WTC11 (cell line): Measurements from ENCODE around the gene ZNF333. TPM values are rescaled to one million over a fixed set of nuclear protein-coding genes. Genes with fewer than 3 reads are reported as not detected.

Experiments
- ATAC-seq: fragments of 200-7000 bp; cut with Tn5 transposase; 2 replicates; pipeline ENCODE4 v1.10.0; 2021; ENCODE audit warnings: mild to moderate bottlenecking, moderate library complexity
- CTCF ChIA-PET: fragments of 300-600 bp; sonication (Branson Sonifier 250); formaldehyde crosslinking; loops from one replicate; lab custom pipeline; 2021; ENCODE audit warnings: antibody characterized with exemption; lab: Charles Lee
- POLR2A ChIA-PET: fragments of 350-600 bp; sonication (Branson Sonifier 250); formaldehyde crosslinking; loops from one replicate; lab custom pipeline; 2021; ENCODE audit warnings: antibody characterized with exemption; lab: Charles Lee
- DNase-seq: peaks from one replicate; pipeline ENCODE4 v3.0.0; 2021; ENCODE audit warnings: low spot score
- H3K27ac Mint-ChIP-seq: 2 replicates; pipeline ENCODE4 v1.8.0; 2021; ENCODE audit warnings: mixed read lengths
- H3K27me3 Mint-ChIP-seq: 2 replicates; pipeline ENCODE4 v1.8.0; 2021; ENCODE audit warnings: low read depth, mild to moderate bottlenecking, moderate library complexity, mixed read lengths
- H3K36me3 Mint-ChIP-seq: 2 replicates; pipeline ENCODE4 v1.8.0; 2021; ENCODE audit warnings: mixed read lengths
- H3K4me1 Mint-ChIP-seq: 2 replicates; pipeline ENCODE4 v1.8.0; 2022; ENCODE audit warnings: mixed read lengths
- H3K4me3 Mint-ChIP-seq: 2 replicates; pipeline ENCODE4 v1.8.0; 2021; ENCODE audit warnings: mild to moderate bottlenecking, moderate library complexity, mixed read lengths
- H3K9me3 Mint-ChIP-seq: 2 replicates; pipeline ENCODE4 v1.8.0; 2021; ENCODE audit warnings: mixed read lengths
- ESRRA ChIP-seq: sonication (generic); formaldehyde crosslinking; IDR thresholded peaks from 2 replicates; pipeline ENCODE4 v1.8.1; 2022; ENCODE audit warnings: mild to moderate bottlenecking, missing genetic modification reagents, borderline replicate concordance
- FOXJ3 ChIP-seq: sonication (generic); formaldehyde crosslinking; IDR thresholded peaks from 2 replicates; pipeline ENCODE4 v1.9.0; 2021; ENCODE audit warnings: missing genetic modification reagents, mild to moderate bottlenecking, borderline replicate concordance
- FOXP1 ChIP-seq: sonication (generic); formaldehyde crosslinking; IDR thresholded peaks from 2 replicates; pipeline ENCODE4 v1.8.0; 2022; ENCODE audit warnings: missing genetic modification reagents, mild to moderate bottlenecking, moderate library complexity, borderline replicate concordance
- GTF2I ChIP-seq: fragments of 250-450 bp; sonication (Bioruptor Pico); conservative IDR thresholded peaks from 2 replicates; pipeline ENCODE4 v1.4.0; 2021; ENCODE audit warnings: mild to moderate bottlenecking
- HMGXB4 ChIP-seq: sonication (generic); formaldehyde crosslinking; IDR thresholded peaks from 2 replicates; pipeline ENCODE4 v1.8.1; 2023; ENCODE audit warnings: mild to moderate bottlenecking, moderate library complexity, missing genetic modification reagents
- JUN ChIP-seq: sonication (generic); formaldehyde crosslinking; IDR thresholded peaks from 2 replicates; pipeline ENCODE4 v1.8.0; 2023; ENCODE audit warnings: mild to moderate bottlenecking, missing genetic modification reagents
- MAX ChIP-seq: sonication (generic); formaldehyde crosslinking; IDR thresholded peaks from 2 replicates; pipeline ENCODE4 v1.8.0; 2022; ENCODE audit warnings: mild to moderate bottlenecking, missing genetic modification reagents
- MLX ChIP-seq: sonication (generic); formaldehyde crosslinking; IDR thresholded peaks from 2 replicates; pipeline ENCODE4 v1.8.1; 2023; ENCODE audit warnings: mild to moderate bottlenecking, missing genetic modification reagents, moderate library complexity
- MXD4 ChIP-seq: fragments of 250-450 bp; sonication (Bioruptor Pico); IDR thresholded peaks from 2 replicates; pipeline ENCODE4 v1.8.0; 2021; ENCODE audit warnings: mild to moderate bottlenecking, moderate library complexity, borderline replicate concordance
- NFYB ChIP-seq: sonication (generic); formaldehyde crosslinking; conservative IDR thresholded peaks from 2 replicates; pipeline ENCODE4 v1.8.0; 2022; ENCODE audit warnings: low read depth, missing genetic modification reagents
- NR2C2 ChIP-seq: sonication (generic); formaldehyde crosslinking; IDR thresholded peaks from 2 replicates; pipeline ENCODE4 v1.8.0; 2022; ENCODE audit warnings: mild to moderate bottlenecking, missing genetic modification reagents
- OVOL2 ChIP-seq: fragments of 250-450 bp; sonication (Bioruptor Pico); IDR thresholded peaks from 2 replicates; pipeline ENCODE4 v1.9.0; 2021; ENCODE audit warnings: mild to moderate bottlenecking, borderline replicate concordance
- RELA ChIP-seq: sonication (generic); formaldehyde crosslinking; IDR thresholded peaks from 2 replicates; pipeline ENCODE4 v1.8.1; 2022; ENCODE audit warnings: missing genetic modification reagents, mild to moderate bottlenecking, borderline replicate concordance
- RORB ChIP-seq: fragments of 250-450 bp; sonication (Bioruptor Pico); IDR thresholded peaks from 2 replicates; pipeline ENCODE4 v1.9.0; 2021; ENCODE audit warnings: mild to moderate bottlenecking
- SMAD3 ChIP-seq: sonication (generic); formaldehyde crosslinking; IDR thresholded peaks from 2 replicates; pipeline ENCODE4 v1.8.0; 2022; ENCODE audit warnings: missing genetic modification reagents, mild to moderate bottlenecking, borderline replicate concordance
- SMAD4 ChIP-seq: sonication (generic); formaldehyde crosslinking; IDR thresholded peaks from 2 replicates; pipeline ENCODE4 v1.8.0; 2022; ENCODE audit warnings: mild to moderate bottlenecking, missing genetic modification reagents
- SP1 ChIP-seq: sonication (generic); formaldehyde crosslinking; conservative IDR thresholded peaks from 2 replicates; pipeline ENCODE4 v1.8.1; 2022; ENCODE audit warnings: missing genetic modification reagents
- TEAD4 ChIP-seq: sonication (generic); formaldehyde crosslinking; IDR thresholded peaks from 2 replicates; pipeline ENCODE4 v1.8.0; 2022; ENCODE audit warnings: mild to moderate bottlenecking, missing genetic modification reagents
- USF1 ChIP-seq: sonication (generic); formaldehyde crosslinking; IDR thresholded peaks from 2 replicates; pipeline ENCODE4 v1.8.0; 2022; ENCODE audit warnings: mild to moderate bottlenecking, missing genetic modification reagents
- ZNF263 ChIP-seq: sonication (generic); formaldehyde crosslinking; IDR thresholded peaks from 2 replicates; pipeline ENCODE4 v1.8.1; 2022; ENCODE audit warnings: low read depth, mild to moderate bottlenecking, moderate library complexity, missing genetic modification reagents
- ZNF396 ChIP-seq: fragments of 250-450 bp; sonication (Bioruptor Pico); IDR thresholded peaks from 2 replicates; pipeline ENCODE4 v1.8.0; 2021; ENCODE audit warnings: mild to moderate bottlenecking, moderate library complexity, borderline replicate concordance
- ZNF423 ChIP-seq: fragments of 250-450 bp; sonication (Bioruptor Pico); IDR thresholded peaks from 2 replicates; pipeline ENCODE4 v2.1.2; 2022; ENCODE audit warnings: mild to moderate bottlenecking, moderate library complexity
- ZNF671 ChIP-seq: fragments of 250-450 bp; sonication (Bioruptor Pico); IDR thresholded peaks from 2 replicates; pipeline ENCODE4 v1.8.0; 2021; ENCODE audit warnings: mild to moderate bottlenecking
- total RNA-seq: library from RNA; stranded (reverse); gene quantifications from 3 replicates; pipeline ENCODE4 v1.2.3, GENCODE V29; 2021
- TF ChIP-seq, protein P1 (sequence below): sonication (generic); formaldehyde crosslinking; IDR thresholded peaks from 2 replicates; pipeline ENCODE4 v1.8.1; 2023; ENCODE audit warnings: mild to moderate bottlenecking, missing genetic modification reagents, moderate library complexity
- TF ChIP-seq, protein P2 (sequence below): sonication (generic); formaldehyde crosslinking; IDR thresholded peaks from 2 replicates; pipeline ENCODE4 v1.8.1; 2023; ENCODE audit warnings: mild to moderate bottlenecking, missing genetic modification reagents

The ZNF333 gene
- total RNA-seq, 1 experiment from 2014 or later: 16.2 TPM

GRCh38 chr19:14735915-14736314 is 46.1 kb downstream of the ZNF333 start (continued):
- TF ChIP-seq MLX (CRISPR knock-in tag) (no peak), ZNF263 (CRISPR knock-in tag) (no peak), RELA (CRISPR knock-in tag) (no peak), MXD4 (CRISPR knock-in tag) (no peak)
- TF ChIP-seq, protein P1, sequence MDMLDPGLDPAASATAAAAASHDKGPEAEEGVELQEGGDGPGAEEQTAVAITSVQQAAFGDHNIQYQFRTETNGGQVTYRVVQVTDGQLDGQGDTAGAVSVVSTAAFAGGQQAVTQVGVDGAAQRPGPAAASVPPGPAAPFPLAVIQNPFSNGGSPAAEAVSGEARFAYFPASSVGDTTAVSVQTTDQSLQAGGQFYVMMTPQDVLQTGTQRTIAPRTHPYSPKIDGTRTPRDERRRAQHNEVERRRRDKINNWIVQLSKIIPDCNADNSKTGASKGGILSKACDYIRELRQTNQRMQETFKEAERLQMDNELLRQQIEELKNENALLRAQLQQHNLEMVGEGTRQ (CRISPR knock-in tag): no peak

DNA sequence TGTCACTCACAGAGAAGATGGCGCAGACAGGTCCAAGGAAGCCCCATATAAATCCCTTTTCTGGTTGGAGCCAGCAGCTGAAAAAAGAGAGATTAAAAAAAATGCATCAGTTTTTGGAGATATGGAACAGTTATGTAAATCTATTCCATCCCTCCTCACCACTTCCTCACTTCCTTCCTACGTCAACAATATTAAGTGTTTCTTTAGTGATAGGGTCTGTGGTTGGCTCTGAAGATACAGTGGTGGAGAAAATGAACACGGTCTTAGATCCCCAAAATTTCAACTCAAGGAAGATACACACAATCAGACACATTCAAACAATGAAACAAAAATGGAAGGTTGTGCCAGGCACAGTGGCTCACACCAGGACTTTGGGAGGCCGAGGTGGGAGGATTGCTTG is 57.0 kb downstream of the ZNF333 start:
- peaks cover 42% of the 10 kb centered on the region for H3K36me3 Mint-ChIP-seq
- ATAC-seq (no peak), DNase-seq (no peak)
- CTCF ChIA-PET: no interaction called here
- H3K9me3 Mint-ChIP-seq: peaks cover 20% of the 10 kb centered on the region
- H3K4me1 Mint-ChIP-seq: no peaks in the 10 kb centered on the region
- H3K27me3 Mint-ChIP-seq: no peaks in the 10 kb centered on the region; the same call in 1 of the 2 replicates
- POLR2A ChIA-PET: no interaction called here
- H3K27ac Mint-ChIP-seq: no peak overlapping the region
- H3K4me3 Mint-ChIP-seq: no peak overlapping the region
- TF ChIP-seq TEAD4 (CRISPR knock-in tag): no peak
- TF ChIP-seq, all 79 proteins: peak for 0

- Mint-ChIP-seq H3K27ac (no peak overlapping the region), H3K36me3 (peaks cover 27% of the 10 kb centered on the region), H3K9me3 (peaks cover 6% of the 10 kb centered on the region), H3K4me3 (no peak overlapping the region), H3K4me1 (no peaks in the 10 kb centered on the region), H3K27me3 (no peaks in the 10 kb centered on the region)
- no peak for ATAC-seq
- ChIA-PET POLR2A (no interaction called here), CTCF (no interaction called here)
- no peak for DNase-seq
- TF ChIP-seq RORB (CRISPR knock-in tag) (no peak), GTF2I (no peak), FOXP1 (CRISPR knock-in tag) (no peak), OVOL2 (CRISPR knock-in tag) (no peak), ZNF396 (CRISPR knock-in tag) (no peak), ESRRA (CRISPR knock-in tag) (no peak), ZNF671 (CRISPR knock-in tag) (no peak), MLX (CRISPR knock-in tag) (no peak)
- TF ChIP-seq, all 79 proteins: peak for 0
Measured at GRCh38 chr19:14748601-14749000, 58.8 kb downstream of the ZNF333 start.

DNA sequence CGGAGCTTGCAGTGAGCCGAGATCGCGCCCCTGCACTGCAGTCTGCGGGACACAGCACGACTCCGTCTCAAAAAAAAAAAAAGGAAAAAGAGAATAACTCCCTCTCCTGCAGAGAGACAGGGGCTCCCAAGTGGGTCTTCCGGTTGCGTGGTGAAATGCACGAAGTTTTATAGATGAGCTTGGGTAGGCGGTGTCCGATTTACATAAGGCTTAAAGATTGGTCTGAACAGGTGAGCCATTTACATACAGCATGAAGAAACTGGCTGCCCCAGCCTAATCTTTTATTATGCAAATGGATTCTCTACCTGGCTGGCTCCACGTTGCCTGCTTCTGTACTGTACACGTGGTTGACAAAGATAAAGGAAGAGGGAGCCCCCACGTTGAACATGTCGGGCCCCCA is 69.0 kb downstream of the ZNF333 start:
- Mint-ChIP-seq H3K36me3 (peaks cover 14% of the 10 kb centered on the region), H3K27me3 (no peaks in the 10 kb centered on the region; the same call in none of the 2 replicates), H3K4me3 (peak overlapping the region; percentile 58), H3K27ac (peak overlapping the region; percentile 90), H3K9me3 (peaks cover 6% of the 10 kb centered on the region), H3K4me1 (peaks cover 20% of the 10 kb centered on the region)
- no peak for TF ChIP-seq SMAD3 (CRISPR knock-in tag)
- TF ChIP-seq ZNF423 (CRISPR knock-in tag): 0 out of 2 replicates have a peak, but pooled peaks have one; percentile 20
- no peak for TF ChIP-seq HMGXB4 (CRISPR knock-in tag)
- no peak for TF ChIP-seq NR2C2 (CRISPR knock-in tag)
- TF ChIP-seq, protein P2, sequence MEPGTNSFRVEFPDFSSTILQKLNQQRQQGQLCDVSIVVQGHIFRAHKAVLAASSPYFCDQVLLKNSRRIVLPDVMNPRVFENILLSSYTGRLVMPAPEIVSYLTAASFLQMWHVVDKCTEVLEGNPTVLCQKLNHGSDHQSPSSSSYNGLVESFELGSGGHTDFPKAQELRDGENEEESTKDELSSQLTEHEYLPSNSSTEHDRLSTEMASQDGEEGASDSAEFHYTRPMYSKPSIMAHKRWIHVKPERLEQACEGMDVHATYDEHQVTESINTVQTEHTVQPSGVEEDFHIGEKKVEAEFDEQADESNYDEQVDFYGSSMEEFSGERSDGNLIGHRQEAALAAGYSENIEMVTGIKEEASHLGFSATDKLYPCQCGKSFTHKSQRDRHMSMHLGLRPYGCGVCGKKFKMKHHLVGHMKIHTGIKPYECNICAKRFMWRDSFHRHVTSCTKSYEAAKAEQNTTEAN (CRISPR knock-in tag): no peak
- TF ChIP-seq SP1 (CRISPR knock-in tag): 0 out of 2 replicates have a peak, but pooled peaks have one; percentile 39
- no peak for TF ChIP-seq NFYB (CRISPR knock-in tag)
- peak; percentile 69; the same call in 1 of the 2 replicates for TF ChIP-seq MAX (CRISPR knock-in tag)
- peak; percentile 40; the same call in 1 of the 2 replicates for TF ChIP-seq USF1 (CRISPR knock-in tag)
- no peak for TF ChIP-seq JUN
- TF ChIP-seq FOXJ3 (CRISPR knock-in tag): no peak
- no peak for TF ChIP-seq OVOL2 (CRISPR knock-in tag)
- no peak for TF ChIP-seq SMAD4 (CRISPR knock-in tag)
- ATAC-seq: peak; percentile 93
- peak; percentile 54 for DNase-seq
- ChIA-PET CTCF (interaction anchor here (0.6 to 1.8 kb wide), 10 partner anchors 18 to 1684 kb away, joined by 3 to 8 read pairs (median 4); no protein-coding TSS in a partner anchor), POLR2A (interaction anchor here (0.6 to 0.7 kb wide), 5 partner anchors 24 to 209 kb away, joined by 3 to 6 read pairs (median 3); no protein-coding TSS in a partner anchor)
